Stimulated activated memory B cell treated with anti-CD40 and anti-IgM and Interleukin-4, amounts not matched to agents 10 μg/mL and 1 μg/mL and 100 μg/mL, for 72 hours (primary cell): ENCODE measurements around the gene KCNG3.

ENCODE experiments used
- ATAC-seq: fragments of 150-1000 bp; cut with Tn5 transposase; 2 replicates; pipeline ENCODE4 v1.10.0; 2021
- H3K27ac Mint-ChIP-seq: one replicate; pipeline ENCODE4 v1.8.0; 2022; ENCODE audit warnings: mild to moderate bottlenecking, mixed read lengths
- H3K27me3 Mint-ChIP-seq: one replicate; pipeline ENCODE4 v1.8.0; 2022; ENCODE audit warnings: mixed read lengths
- H3K36me3 Mint-ChIP-seq: one replicate; pipeline ENCODE4 v1.8.0; 2022; ENCODE audit warnings: mixed read lengths
- H3K4me1 Mint-ChIP-seq: one replicate; pipeline ENCODE4 v1.8.0; 2022; ENCODE audit warnings: mixed read lengths
- H3K4me3 Mint-ChIP-seq: one replicate; pipeline ENCODE4 v1.8.0; 2022; ENCODE audit warnings: mild to moderate bottlenecking, moderate library complexity, mixed read lengths
- H3K9me3 Mint-ChIP-seq: one replicate; pipeline ENCODE4 v1.8.0; 2022; ENCODE audit warnings: mixed read lengths

Gene KCNG3

GRCh38 chr2:42452545-42452944, 41.2 kb downstream of the KCNG3 start:
- Mint-ChIP-seq H3K36me3 (no peaks in the 10 kb centered on the region), H3K27ac (no peak overlapping the region), H3K4me3 (no peak overlapping the region), H3K4me1 (no peaks in the 10 kb centered on the region), H3K9me3 (peaks cover 2% of the 10 kb centered on the region), H3K27me3 (peaks cover 33% of the 10 kb centered on the region)
- ATAC-seq = no peak

DNA sequence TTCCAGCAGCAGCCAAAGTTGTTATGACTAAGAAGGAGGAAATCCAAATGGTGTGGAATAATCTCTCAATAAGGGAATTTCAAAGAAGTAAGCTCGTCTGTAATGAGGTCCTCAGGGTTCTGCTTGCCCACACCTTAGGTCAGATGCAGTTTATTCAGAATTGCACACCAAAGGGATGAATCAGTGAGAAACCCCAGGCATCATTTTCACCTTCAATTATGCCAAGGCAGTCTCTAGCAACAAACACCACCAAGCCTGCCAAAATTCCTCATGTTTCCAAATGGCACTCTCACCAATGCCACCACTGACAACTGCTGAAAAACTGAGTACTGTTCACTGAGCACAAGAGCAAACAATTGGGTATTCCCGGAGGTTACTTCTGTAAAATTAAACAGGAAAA, 43.6 kb downstream of the KCNG3 start:
- Mint-ChIP-seq H3K4me3 (no peak overlapping the region), H3K27ac (no peak overlapping the region), H3K4me1 (no peaks in the 10 kb centered on the region), H3K9me3 (peaks cover 2% of the 10 kb centered on the region), H3K36me3 (no peaks in the 10 kb centered on the region), H3K27me3 (peaks cover 18% of the 10 kb centered on the region)
- no peak for ATAC-seq

DNA sequence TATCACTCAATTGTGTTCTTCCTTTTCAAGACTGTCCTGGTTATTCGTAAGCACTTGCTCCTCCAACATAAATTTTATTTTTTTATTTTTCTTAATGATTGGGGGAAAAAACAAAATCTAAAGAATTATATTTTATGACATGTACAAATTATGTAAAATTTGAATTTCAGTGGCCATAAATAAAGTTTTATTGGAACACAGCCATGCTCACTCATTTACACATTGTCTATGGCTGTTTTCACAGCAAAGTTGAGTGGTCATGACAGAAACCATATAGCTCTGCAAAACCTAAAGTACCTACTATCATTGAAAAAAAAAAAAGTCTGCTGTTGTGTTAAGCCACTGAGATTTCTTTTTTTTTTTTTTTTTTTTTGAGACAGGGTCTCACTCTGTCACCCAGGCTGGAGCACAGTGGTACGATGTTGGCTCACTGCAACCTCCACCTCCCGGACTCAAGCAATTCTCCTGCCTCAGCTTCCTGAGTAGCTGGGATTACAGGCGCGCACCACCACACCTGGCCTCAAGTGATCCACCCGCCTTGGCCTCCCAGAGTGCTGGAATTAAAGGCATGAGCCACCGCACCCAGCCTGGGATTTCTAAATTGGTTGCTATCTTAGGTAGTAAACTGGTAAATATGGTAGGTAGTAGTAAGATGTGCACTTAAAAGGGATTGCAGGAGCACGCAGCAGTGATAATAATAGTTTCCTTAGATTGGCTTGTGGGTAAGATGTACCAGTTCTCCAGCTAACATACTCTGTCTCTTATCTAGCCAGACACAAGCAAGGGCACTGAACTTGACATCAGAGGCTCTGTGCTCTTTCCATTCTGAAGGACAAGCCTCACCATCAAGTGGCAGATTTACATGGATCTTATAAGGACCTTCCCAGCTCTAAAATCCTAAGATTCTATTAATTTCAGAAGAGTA, 44.4 kb downstream of the KCNG3 start:
- Mint-ChIP-seq H3K4me1 (no peaks in the 10 kb centered on the region), H3K4me3 (no peak overlapping the region), H3K9me3 (peaks cover 2% of the 10 kb centered on the region), H3K36me3 (no peaks in the 10 kb centered on the region), H3K27ac (no peak overlapping the region), H3K27me3 (peaks cover 14% of the 10 kb centered on the region)
- no peak for ATAC-seq

DNA sequence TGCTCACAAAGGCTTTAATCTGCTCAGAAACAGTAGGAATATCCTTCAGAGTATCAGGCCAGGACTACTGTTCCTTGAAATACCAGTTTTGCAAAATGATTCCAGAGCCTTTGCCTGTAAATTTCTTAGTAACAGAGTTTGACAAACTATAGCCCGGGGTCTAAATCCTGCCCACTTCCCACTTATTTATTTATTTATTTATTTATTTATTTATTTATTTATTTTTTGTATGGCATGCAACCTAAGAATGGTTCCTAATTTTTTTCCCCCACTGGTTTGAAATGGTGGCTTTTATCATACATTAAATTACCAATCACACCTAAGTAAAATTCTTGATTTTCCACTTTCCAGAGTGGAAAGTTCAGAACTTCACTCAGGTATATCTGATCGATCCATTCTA, 45.6 kb downstream of the KCNG3 start:
- H3K9me3 Mint-ChIP-seq = peaks cover 2% of the 10 kb centered on the region
- no peaks in the 10 kb centered on the region for H3K4me1 Mint-ChIP-seq
- no peaks in the 10 kb centered on the region for H3K36me3 Mint-ChIP-seq
- peaks cover 2% of the 10 kb centered on the region for H3K27me3 Mint-ChIP-seq
- H3K27ac Mint-ChIP-seq = no peak overlapping the region
- no peak overlapping the region for H3K4me3 Mint-ChIP-seq
- no peak for ATAC-seq

DNA sequence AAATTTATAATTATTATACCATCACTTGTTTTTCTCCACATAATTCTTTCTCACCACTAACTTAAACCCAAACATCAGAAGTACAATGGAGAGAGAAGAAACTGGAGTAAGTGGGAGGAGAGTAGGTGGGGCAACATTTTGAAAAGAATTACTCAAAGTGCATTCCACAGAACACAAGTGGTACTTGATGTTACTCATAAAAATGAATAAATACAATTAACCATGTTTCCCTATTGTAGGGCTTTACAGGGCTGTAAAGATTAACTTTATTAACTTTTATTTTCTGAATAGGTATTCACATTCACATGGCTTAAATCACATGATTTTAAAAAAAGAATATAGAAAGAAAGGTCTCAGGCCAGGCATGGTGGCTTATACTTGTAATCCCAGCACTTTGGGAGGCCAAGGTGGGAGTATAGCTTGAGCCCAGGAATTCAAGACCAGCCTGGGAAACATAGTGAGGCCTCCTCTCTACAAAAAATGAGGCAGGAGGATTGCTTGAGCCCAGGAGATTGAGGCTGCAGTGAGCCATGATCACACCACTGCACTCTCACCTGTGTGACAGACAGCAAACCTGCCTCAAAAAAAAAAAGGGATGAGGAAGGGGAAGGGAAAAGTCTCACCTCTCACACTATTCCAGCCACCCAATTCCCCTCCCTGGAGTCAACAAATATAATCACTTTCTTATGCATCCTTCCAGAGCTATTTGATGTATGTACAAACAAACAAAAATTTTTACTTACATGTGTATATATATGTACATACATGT, 47.1 kb downstream of the KCNG3 start:
- no peaks in the 10 kb centered on the region for H3K27me3 Mint-ChIP-seq
- no peak for ATAC-seq
- H3K4me1 Mint-ChIP-seq = no peaks in the 10 kb centered on the region
- no peaks in the 10 kb centered on the region for H3K9me3 Mint-ChIP-seq
- no peak overlapping the region for H3K4me3 Mint-ChIP-seq
- no peak overlapping the region for H3K27ac Mint-ChIP-seq
- H3K36me3 Mint-ChIP-seq = no peaks in the 10 kb centered on the region

GRCh38 chr2:42443718-42444399, 49.9 kb downstream of the KCNG3 start:
- H3K9me3 Mint-ChIP-seq = no peaks in the 10 kb centered on the region
- no peak for ATAC-seq
- H3K4me1 Mint-ChIP-seq = no peaks in the 10 kb centered on the region
- H3K27ac Mint-ChIP-seq = no peak overlapping the region
- H3K27me3 Mint-ChIP-seq = no peaks in the 10 kb centered on the region
- H3K4me3 Mint-ChIP-seq = no peak overlapping the region
- H3K36me3 Mint-ChIP-seq = no peaks in the 10 kb centered on the region

DNA sequence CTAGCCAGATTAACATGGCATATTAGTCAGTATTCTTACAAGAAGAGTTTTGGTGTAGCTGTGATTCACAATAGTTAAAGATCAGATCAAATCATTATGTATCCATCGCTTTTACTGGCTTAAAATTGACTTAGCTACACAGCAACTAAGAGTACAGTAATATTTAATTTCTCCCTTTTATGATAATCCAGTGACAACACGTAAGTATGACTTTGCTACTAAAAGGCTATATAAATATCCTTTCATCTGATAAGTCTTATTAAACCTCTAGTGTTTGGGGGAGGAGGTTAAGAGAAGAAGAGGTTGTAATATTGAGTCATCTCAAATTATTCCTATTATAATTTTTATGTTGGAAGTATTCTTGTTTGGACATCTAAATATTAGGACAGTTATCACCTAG, 51.0 kb downstream of the KCNG3 start:
- Mint-ChIP-seq H3K4me3 (no peak overlapping the region), H3K27me3 (no peaks in the 10 kb centered on the region), H3K36me3 (no peaks in the 10 kb centered on the region), H3K27ac (no peak overlapping the region), H3K9me3 (no peaks in the 10 kb centered on the region), H3K4me1 (no peaks in the 10 kb centered on the region)
- ATAC-seq = no peak

DNA sequence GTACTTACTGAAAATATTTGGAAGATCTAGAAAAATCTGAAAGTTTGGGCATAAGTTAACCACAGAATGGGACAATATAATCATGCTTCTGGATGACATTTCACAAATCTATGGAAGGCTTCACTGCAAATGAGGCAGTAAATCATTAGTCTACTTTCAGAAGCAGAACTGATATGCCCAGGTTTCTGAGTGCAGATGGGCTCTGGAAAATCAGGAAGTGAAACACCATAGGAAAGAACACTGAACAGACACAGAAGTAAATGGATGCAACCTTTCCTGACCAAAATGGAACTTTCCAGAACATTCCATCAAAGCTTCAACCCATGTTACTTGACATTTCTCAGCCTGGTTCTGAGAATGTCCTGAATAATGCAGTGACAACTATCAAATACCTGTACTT, 55.1 kb downstream of the KCNG3 start:
- no peaks in the 10 kb centered on the region for H3K9me3 Mint-ChIP-seq
- H3K36me3 Mint-ChIP-seq = no peaks in the 10 kb centered on the region
- H3K4me3 Mint-ChIP-seq = no peak overlapping the region
- H3K4me1 Mint-ChIP-seq = no peaks in the 10 kb centered on the region
- no peak for ATAC-seq
- no peak overlapping the region for H3K27ac Mint-ChIP-seq
- H3K27me3 Mint-ChIP-seq = peaks cover 10% of the 10 kb centered on the region

DNA sequence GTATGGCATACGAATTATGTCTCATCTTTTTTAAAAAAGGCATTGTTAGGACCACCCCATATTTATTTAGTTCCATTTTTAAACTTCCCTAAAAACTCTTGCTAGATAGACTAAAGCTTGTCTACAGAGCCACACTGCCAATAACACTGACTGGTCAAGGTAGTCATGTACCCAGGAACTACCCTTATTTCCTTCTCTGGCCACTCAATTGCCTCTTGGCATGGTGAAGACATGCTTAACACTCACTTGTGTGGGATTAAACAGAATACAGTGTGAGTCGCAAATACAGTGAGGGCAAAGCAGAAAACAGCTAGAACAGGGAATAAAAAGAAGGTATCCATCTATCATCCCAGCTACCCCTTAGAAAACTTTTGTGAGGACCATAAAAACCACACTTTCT, 57.4 kb downstream of the KCNG3 start:
- no peak for ATAC-seq
- no peaks in the 10 kb centered on the region for H3K4me1 Mint-ChIP-seq
- no peak overlapping the region for H3K27ac Mint-ChIP-seq
- no peaks in the 10 kb centered on the region for H3K36me3 Mint-ChIP-seq
- H3K27me3 Mint-ChIP-seq = peaks cover 23% of the 10 kb centered on the region
- H3K4me3 Mint-ChIP-seq = no peak overlapping the region
- no peaks in the 10 kb centered on the region for H3K9me3 Mint-ChIP-seq

DNA sequence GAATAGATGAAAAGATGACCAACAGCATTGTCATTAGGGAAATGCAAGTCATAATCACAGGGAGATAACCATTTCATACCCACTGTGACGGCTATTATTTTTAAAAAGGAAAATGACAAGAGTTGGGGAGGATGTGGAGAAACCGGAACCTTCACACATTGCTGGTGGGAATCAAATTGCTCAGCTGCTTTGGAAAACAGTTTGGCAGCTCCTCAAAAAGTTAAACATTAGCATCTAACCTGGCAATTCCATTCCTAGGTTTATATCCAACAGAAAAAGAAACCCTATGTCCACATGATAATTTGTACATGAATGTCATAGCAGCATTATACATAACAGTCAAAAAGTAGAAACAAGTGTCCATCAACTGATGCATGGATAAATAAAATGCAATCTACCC, 58.2 kb downstream of the KCNG3 start:
- Mint-ChIP-seq H3K27ac (no peak overlapping the region), H3K36me3 (no peaks in the 10 kb centered on the region), H3K27me3 (peaks cover 23% of the 10 kb centered on the region), H3K4me3 (no peak overlapping the region), H3K9me3 (no peaks in the 10 kb centered on the region), H3K4me1 (no peaks in the 10 kb centered on the region)
- no peak for ATAC-seq

- Mint-ChIP-seq H3K27ac (no peak overlapping the region), H3K4me3 (no peak overlapping the region), H3K9me3 (no peaks in the 10 kb centered on the region), H3K27me3 (peaks cover 38% of the 10 kb centered on the region), H3K36me3 (no peaks in the 10 kb centered on the region), H3K4me1 (no peaks in the 10 kb centered on the region)
- no peak for ATAC-seq
Observed at GRCh38 chr2:42430188-42430587, 63.6 kb downstream of the KCNG3 start.

DNA sequence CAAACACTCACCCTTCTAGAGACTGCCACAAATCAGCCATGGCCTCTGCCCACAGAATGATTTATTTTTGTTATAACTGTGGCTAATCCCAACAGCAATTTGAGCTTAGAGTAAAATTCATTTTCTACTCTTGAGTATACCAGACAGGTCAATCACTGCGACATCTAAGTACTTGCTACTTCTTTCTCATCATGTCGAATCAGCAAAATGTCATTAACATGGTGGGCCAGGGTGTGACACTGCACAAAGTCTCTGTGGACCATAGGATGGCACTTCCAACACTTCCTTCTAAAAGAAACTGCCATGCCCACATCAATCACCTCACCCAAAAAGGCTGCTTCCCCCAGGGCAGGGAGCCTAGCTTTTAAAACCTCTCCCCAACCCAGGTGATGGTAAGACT, 64.4 kb downstream of the KCNG3 start:
- no peak overlapping the region for H3K4me3 Mint-ChIP-seq
- no peak overlapping the region for H3K27ac Mint-ChIP-seq
- no peaks in the 10 kb centered on the region for H3K9me3 Mint-ChIP-seq
- no peak for ATAC-seq
- no peaks in the 10 kb centered on the region for H3K4me1 Mint-ChIP-seq
- H3K27me3 Mint-ChIP-seq = peaks cover 34% of the 10 kb centered on the region
- H3K36me3 Mint-ChIP-seq = no peaks in the 10 kb centered on the region

DNA sequence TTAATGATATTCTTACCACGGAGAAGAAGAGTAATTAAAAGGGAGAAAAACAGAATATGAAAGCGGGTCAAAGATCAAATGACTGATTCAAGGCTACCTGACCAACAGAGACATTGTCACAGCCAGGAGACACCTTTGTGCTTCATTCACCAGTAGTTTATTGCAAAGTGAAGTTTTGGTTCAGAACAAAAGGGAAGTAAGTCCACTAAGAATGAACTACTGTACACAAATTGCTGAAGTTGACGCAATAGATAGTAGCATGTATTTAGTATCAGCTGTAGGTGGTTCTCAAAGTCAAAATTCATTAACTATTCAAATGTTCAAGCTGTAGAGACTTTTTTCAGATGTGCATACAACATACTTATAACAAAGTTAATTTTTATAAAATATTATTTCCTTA, 68.1 kb downstream of the KCNG3 start:
- Mint-ChIP-seq H3K27ac (no peak overlapping the region), H3K9me3 (no peaks in the 10 kb centered on the region), H3K27me3 (peaks cover 39% of the 10 kb centered on the region), H3K4me3 (no peak overlapping the region), H3K4me1 (no peaks in the 10 kb centered on the region), H3K36me3 (no peaks in the 10 kb centered on the region)
- ATAC-seq = no peak

- Mint-ChIP-seq H3K27ac (no peak overlapping the region), H3K9me3 (no peaks in the 10 kb centered on the region), H3K27me3 (peaks cover 31% of the 10 kb centered on the region), H3K4me1 (no peaks in the 10 kb centered on the region), H3K4me3 (no peak overlapping the region), H3K36me3 (no peaks in the 10 kb centered on the region)
- ATAC-seq = no peak
Observed at GRCh38 chr2:42424033-42424432, 69.7 kb downstream of the KCNG3 start.

DNA sequence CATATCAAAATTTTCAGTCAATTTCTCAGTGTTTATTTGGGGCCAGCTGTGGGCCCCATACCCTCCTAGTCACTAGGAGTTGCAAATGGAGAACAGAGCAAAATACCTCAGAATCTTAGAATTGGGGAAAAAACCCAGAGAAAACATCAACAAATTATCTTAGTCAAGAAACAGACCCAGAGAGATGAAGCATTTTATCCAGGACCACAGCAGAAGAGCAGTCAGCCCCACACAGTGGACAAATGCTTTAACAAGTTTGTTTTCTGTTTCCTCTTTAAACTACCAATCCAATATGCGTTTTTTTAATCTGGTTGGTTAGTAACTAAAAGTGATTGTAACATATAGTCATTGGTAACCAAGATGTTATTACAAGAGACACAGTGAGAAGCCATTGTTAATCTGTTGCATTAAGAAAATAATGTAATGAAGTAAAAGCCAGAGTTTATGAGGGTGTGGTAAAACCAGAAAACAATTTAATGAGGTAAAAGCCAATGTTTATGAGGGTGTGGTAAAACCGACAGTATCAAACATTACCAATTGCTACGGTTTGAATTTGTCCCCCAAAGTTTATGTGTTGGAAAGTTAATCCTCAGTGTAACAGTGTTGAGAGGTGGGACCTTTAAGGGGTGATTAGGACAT, 72.1 kb downstream of the KCNG3 start:
- ATAC-seq = no peak
- Mint-ChIP-seq H3K36me3 (no peaks in the 10 kb centered on the region), H3K9me3 (no peaks in the 10 kb centered on the region), H3K27ac (no peak overlapping the region), H3K4me3 (no peak overlapping the region), H3K4me1 (no peaks in the 10 kb centered on the region), H3K27me3 (peaks cover 31% of the 10 kb centered on the region)
